KOPT-K1 (cell line): Measurements from ENCODE around the gene THUMPD1.
"Not testable (repeated sequence)": the region's sequence is repeated elsewhere in the genome, so short reads cannot be mapped to it uniquely, and the experiment has no call there.

Source experiments
- H3K27ac ChIP-seq: fragments of 200-600 bp; sonication (generic); 2 replicates; pipeline ENCODE4 v1.5.1; 2016; ENCODE audit warnings: antibody characterized with exemption, mild to moderate bottlenecking, low read depth, low read length; ENCODE audit not compliant: poor library complexity, severe bottlenecking
- H3K36me3 ChIP-seq: fragments of 200-600 bp; sonication (generic); 2 replicates; pipeline ENCODE4 v1.5.1; 2017; ENCODE audit warnings: antibody characterized with exemption, mild to moderate bottlenecking, low read length, moderate library complexity; ENCODE audit not compliant: insufficient read depth
- H3K9me3 ChIP-seq: fragments of 200-600 bp; sonication (generic); 2 replicates; pipeline ENCODE4 v1.5.1; 2017; ENCODE audit warnings: antibody characterized with exemption, low read length, mild to moderate bottlenecking; ENCODE audit not compliant: insufficient read depth, poor library complexity, severe bottlenecking

Gene THUMPD1, protein sequence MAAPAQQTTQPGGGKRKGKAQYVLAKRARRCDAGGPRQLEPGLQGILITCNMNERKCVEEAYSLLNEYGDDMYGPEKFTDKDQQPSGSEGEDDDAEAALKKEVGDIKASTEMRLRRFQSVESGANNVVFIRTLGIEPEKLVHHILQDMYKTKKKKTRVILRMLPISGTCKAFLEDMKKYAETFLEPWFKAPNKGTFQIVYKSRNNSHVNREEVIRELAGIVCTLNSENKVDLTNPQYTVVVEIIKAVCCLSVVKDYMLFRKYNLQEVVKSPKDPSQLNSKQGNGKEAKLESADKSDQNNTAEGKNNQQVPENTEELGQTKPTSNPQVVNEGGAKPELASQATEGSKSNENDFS

DNA sequence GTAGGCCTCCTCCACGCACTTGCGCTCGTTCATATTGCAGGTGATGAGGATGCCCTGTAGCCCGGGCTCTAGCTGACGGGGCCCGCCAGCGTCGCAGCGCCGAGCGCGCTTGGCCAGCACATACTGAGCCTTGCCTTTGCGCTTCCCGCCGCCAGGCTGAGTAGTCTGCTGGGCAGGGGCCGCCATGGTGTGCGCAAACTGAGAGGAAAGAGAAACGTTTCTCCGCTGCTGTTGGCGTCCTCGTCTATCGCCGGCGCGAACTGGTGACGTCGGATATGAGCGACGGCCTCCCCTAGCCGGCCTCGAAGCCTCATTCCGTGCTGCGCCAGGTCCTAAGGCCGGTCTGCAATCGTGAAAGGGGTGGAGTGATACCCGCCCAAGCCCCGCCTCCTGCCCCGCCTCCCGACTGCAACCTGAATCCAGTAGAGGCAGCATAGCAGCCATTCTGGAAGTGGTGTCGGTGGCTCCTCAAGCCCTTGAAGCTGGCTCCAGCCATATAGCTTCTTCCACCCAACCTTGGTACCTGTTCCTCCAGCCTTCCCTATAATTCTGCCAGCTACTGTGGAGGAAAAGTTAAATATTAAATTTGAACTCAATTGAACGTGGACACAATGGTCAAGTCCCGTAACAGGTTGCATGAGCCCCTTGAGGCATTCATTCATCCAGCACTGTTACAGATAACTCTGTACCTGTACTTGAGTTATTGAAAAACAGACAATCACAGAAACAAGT, at the start of gene THUMPD1:
Gene THUMPD1 (minus strand): TSS at position 265 of the 732 bp plus-strand sequence. CDS start 79 bp downstream, at position 186.
- Histone ChIP-seq H3K9me3 (peaks cover 4% of the 10 kb centered on the region), H3K36me3 (peaks cover 35% of the 10 kb centered on the region), H3K27ac (peak within 1 kb of the TSS; percentile 84)

DNA sequence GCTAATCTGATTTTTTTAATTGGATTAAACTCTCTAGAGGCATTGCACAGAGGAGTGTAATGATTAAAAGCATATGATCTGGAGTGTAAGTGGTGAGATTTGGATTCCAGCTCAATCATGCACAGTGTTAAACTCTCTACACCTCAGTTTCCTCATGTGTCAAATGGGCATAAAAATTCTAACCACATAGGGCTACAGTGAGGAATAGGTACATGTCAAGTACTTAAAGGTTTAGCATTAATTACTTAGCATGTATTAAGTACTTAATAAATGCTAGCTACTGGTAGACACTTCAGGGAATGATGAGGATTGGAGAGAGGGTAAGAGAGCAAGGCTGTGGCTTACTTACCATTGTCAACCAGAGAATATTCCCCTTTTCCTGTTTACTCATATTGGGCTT, 47.5 kb upstream of the THUMPD1 start:
- H3K9me3 ChIP-seq, result no peaks in the 10 kb centered on the region
- no peaks in the 10 kb centered on the region for H3K36me3 ChIP-seq

DNA sequence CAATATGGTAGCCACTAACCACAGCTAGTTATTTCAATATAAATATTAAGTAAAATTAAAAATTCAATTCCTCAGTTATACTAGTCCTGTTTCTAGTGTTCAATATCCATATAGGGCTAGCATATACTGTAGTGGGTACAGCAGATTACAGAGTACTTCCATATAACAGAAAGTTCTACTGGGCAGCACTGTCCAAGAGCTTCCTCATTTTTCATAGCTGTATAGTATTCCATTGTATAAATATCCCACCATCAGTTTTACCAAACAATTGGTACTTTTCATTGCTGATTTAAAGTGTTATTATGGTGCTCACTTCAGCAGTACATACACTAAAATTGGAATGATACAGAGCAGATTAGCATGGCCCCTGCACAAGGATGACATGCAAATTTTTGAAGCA, 42.6 kb upstream of the THUMPD1 start:
- Histone ChIP-seq H3K9me3 (no peaks in the 10 kb centered on the region), H3K27ac (no peak overlapping the region), H3K36me3 (no peaks in the 10 kb centered on the region)

More for the DNA sequence above, 47.5 kb upstream of the THUMPD1 start:
- no peak overlapping the region for H3K27ac ChIP-seq

DNA sequence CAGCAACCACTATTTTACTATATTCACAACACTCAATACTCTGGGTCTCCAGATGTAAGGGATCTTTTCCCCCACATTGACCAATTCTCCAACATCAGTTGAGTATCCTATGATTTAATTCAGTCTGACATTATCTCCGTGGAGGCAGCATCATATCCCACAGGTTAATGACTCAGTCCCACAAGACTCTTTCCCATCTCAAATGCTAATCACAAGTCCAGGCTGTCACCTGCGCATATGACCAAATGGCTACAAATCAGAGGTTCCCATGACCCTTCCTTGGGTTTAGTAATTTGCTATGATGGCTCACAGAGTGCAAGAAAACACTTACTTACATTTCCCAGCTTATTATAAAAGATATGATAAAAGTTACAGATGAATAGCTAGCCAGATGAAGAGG, 40.9 kb upstream of the THUMPD1 start:
- H3K9me3 ChIP-seq, result no peaks in the 10 kb centered on the region
- no peaks in the 10 kb centered on the region for H3K36me3 ChIP-seq
- H3K27ac ChIP-seq, result no peak overlapping the region

DNA sequence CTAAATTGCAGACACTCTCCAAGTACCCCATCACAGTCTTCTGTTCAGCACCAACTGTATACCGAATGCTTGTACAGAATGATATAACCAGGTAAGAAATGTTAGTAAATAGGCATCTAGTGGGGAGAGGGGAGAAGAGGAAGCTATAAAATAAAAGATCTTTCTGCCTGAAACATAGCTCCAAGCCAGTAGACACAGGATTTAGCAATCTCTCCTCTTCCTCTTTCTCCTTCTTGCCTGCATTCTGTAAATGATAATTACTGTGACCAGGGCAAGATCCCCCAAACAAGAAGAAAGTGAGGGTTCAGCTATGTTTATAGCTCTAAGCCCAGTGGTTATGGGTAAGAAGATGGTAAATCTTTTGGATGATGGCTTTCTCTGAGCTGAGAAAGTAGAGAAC, 40.1 kb upstream of the THUMPD1 start:
- no peaks in the 10 kb centered on the region for H3K36me3 ChIP-seq
- no peak overlapping the region for H3K27ac ChIP-seq
- H3K9me3 ChIP-seq, result no peaks in the 10 kb centered on the region

DNA sequence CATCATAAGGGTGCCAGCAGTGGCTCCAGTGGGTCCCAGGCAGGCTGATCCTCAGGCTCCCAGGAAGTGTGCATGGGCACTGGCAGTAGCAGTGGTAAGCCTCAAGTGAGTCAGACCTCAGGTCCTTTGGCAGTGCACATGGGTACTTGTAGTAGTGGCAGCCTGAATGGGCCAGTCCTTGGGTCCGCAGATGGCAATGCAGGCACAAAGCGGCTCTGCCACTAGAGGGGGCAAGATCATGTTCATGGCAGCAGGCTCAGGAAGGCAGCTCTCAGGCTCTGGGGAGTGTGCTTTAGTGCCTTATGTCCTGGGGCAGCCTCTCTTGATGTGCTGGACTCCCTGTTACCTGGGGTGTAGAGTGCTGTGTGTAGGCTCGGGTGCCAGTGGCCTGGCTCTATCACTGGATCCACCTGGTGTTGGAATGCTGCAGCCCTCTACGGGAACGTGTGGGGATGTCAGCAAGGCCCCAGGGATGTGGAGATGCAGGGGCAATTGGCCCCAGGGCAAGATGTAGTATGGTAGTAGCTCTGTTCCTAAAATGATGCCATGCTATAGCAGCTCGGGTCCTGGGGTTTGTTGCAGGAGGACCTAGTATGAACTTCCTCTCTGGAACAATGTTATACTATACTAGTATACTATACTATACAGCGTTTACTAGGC, 33.2 kb upstream of the THUMPD1 start:
- H3K27ac ChIP-seq, result no peak overlapping the region
- H3K9me3 ChIP-seq, result no peaks in the 10 kb centered on the region
- H3K36me3 ChIP-seq, result no peaks in the 10 kb centered on the region

DNA sequence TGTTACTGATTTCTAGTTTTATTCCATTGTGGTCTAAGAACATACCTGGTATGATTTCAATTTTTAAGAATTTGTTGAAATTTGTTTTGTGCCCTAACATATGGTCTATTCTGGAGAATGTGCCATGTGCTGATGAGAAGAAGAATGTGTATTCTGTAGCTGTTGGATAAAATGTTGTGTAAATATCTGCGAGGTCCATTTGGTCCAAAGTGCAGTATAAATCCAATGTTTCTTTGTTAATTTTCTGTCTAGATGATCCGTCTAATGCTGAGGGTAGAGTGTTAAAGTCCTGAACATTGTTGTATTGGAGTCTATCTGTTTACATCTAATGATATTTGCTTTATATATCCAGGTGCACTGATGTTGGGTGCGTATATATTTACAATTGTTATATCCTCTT, 32.1 kb upstream of the THUMPD1 start:
- Histone ChIP-seq H3K36me3 (no peaks in the 10 kb centered on the region), H3K27ac (no peak overlapping the region), H3K9me3 (no peaks in the 10 kb centered on the region)

DNA sequence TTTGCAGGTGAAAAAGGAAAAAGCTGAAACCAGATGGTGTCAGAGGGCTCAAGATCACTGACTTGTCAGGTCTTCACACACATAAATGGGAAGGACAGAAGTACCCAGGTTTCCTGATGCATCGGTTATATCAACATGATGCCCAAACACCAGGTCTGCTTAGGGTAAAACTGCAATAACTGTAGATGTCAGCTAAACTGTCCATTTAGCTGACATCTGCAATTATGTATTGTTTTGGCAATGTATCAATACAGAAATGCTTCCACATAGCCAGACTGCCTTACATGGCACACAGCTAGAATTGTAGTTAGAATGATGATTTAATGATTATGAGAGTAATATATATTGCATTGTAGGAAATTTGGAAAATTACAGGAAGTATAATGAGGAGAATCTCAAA, 27.2 kb upstream of the THUMPD1 start:
- H3K36me3 ChIP-seq, result no peaks in the 10 kb centered on the region
- H3K27ac ChIP-seq, result no peak overlapping the region
- H3K9me3 ChIP-seq, result no peaks in the 10 kb centered on the region

GRCh38 chr16:20768121-20768520, 26.5 kb upstream of the THUMPD1 start:
- Histone ChIP-seq H3K9me3 (peaks cover 4% of the 10 kb centered on the region), H3K27ac (no peak overlapping the region), H3K36me3 (no peaks in the 10 kb centered on the region)

DNA sequence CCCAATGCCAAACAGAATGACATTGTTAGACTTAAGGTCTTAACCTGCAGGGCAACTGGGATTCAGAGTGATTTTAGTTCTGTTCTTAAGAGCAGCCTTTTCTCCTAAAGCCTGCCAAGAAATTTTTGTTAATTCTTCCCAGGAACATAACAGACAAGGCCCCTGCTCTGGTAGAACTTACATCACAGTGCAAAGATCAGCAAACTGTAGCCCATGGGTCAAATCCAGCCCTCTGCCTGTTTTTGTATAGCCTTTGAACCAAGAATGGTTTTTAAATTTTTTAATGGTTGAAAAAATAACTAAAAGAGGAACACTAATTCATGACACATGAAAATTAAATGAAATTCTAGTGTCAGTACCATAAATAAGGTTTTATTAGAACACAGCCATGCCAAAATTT, 26.0 kb upstream of the THUMPD1 start:
- Histone ChIP-seq H3K9me3 (peaks cover 9% of the 10 kb centered on the region), H3K36me3 (no peaks in the 10 kb centered on the region), H3K27ac (no peak overlapping the region)

GRCh38 chr16:20766294-20766693, 24.7 kb upstream of the THUMPD1 start:
- Histone ChIP-seq H3K9me3 (peaks cover 19% of the 10 kb centered on the region), H3K27ac (no peak overlapping the region), H3K36me3 (no peaks in the 10 kb centered on the region)

GRCh38 chr16:20765732-20766131, 24.1 kb upstream of the THUMPD1 start:
- Histone ChIP-seq H3K36me3 (no peaks in the 10 kb centered on the region), H3K27ac (no peak overlapping the region), H3K9me3 (peaks cover 19% of the 10 kb centered on the region)

DNA sequence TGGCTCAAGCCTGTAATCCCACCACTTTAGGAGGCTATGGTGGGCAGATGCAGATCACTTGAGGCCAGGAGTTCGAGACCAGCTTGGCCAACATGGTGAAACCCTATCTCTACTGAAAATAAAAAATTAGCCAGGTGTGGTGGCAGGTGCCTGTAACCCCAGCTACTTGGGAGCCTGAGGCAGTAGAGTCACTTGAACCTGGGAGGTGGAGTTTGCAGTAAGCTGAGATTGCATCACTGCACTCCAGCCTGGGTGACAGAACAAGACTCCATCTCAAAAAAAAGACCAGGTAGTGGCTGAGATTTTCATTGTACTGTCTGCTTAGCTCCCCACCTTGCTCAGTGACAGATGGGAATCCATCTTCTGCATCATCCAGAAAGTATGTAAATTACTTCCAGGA, 22.8 kb upstream of the THUMPD1 start:
- H3K9me3 ChIP-seq, result peaks cover 19% of the 10 kb centered on the region
- H3K27ac ChIP-seq, H3K36me3 ChIP-seq: not testable (repeated sequence)

DNA sequence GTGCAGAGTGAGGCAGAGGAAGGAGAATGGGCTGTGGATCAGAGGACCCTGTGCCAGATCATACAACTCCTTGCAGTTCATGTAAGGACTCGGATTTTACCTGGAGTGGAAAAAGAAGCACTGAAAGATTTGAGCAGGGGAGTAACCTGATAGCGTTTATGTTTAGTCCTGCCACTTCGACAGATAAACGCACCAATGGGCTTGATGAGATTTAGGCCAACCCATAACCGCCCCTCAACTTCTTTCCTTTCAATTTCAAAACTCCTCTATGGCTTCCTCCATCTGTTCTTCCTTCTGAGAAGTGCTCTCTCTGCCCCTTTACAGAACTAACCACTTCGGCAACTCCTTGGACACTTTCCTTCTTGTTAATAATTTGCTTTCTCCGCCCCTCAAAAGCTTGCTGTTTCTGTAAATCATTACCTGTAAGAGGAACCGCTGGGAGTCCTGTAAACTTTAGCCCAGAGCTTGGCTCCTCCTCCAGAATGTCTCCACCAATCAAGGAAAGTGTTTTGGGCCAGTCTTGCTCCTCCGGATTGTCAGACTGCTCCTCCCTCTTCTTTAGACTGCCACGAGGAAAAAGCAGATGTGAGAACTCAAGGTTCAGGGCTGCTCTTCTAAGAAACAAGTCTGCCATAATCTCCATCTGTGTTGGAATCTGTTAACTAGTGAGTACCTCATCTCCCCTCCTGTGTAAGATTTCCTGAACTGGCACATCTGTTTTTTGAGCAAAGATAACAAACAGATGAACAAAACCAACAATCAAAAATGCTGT, 22.0 kb upstream of the THUMPD1 start, which contains the start of gene ACSM3:
Gene ACSM3 (plus strand): TSS at position 554 of the 772 bp plus-strand sequence. CDS start 6,021 bp downstream, outside the sequence.
- Histone ChIP-seq H3K36me3 (no peaks in the 10 kb centered on the region), H3K9me3 (peaks cover 19% of the 10 kb centered on the region), H3K27ac (no peak within 1 kb of the TSS)
